Keratinocyte (primary cell): ENCODE data around the gene SHROOM3.

ENCODE experiments used
- CTCF ChIP-seq, 3 experiments: IDR thresholded peaks in 1 of 3; conservative IDR thresholded peaks in 1 of 3; optimal IDR thresholded peaks in 1 of 3; 2 replicates in 2 of 3; 3 replicates in 1 of 3; pipeline versions ENCODE3 to v1.5.1; 2011; ENCODE audit warnings: low read length in 3 of 3, mild to moderate bottlenecking in 3 of 3, moderate library complexity in 2 of 3, control low read depth in 1 of 3, inconsistent platforms in 1 of 3; ENCODE audit not compliant: insufficient read depth in 2 of 3; ENCODE audit errors: extremely low read depth in 1 of 3
- EZH2 ChIP-seq: IDR thresholded peaks from one replicate; pipeline ENCODE4 v1.6.1; 2012; ENCODE audit warnings: inconsistent platforms, mild to moderate bottlenecking, low read length, moderate library complexity

- TF ChIP-seq CTCF (optimal IDR thresholded peaks at IDR 0.05 in 1 of 3, IDR thresholded peaks at IDR 0.05 in 1 of 3, conservative IDR thresholded peaks at IDR 0.05 in 1 of 3; ENCODE audit: extremely low read depth in 1 of 3, insufficient read depth in 2 of 3, low read length in 3 of 3) (no peak), EZH2 (no peak)
Observed at GRCh38 chr4:76536373-76536689, 101.3 kb downstream of the SHROOM3 start.
